ENCODE results near the gene MYBPC3. TPM values are rescaled to one million over a fixed set of nuclear protein-coding genes. Genes with fewer than 3 reads are reported as not detected.

Gene MYBPC3
- not detected in 2 replicates for total RNA-seq

DNA sequence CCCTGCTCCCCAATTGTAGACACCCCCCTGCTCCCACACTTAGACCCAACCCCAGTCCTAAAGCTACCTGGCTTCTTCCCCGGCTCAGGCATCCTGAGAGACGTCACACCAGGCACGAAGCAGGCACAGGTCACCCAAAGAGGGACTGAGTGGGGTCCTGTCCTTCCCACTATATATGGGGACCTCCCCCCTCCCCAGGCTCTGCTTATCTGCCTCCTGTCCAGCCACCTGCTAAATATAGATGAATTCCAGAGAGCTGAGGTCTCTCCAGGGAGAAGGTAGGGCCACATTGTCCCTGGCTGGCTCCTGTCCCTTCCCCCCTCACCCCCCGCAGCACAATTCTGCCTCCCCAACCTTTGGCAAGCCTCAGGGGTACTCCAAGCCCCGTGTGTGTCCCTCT is at the start of gene MYBPC3:
TSS of gene MYBPC3 (minus strand) at position 147 of the 400 bp plus-strand sequence. CDS start at position 92, 55 bp downstream.

DNA sequence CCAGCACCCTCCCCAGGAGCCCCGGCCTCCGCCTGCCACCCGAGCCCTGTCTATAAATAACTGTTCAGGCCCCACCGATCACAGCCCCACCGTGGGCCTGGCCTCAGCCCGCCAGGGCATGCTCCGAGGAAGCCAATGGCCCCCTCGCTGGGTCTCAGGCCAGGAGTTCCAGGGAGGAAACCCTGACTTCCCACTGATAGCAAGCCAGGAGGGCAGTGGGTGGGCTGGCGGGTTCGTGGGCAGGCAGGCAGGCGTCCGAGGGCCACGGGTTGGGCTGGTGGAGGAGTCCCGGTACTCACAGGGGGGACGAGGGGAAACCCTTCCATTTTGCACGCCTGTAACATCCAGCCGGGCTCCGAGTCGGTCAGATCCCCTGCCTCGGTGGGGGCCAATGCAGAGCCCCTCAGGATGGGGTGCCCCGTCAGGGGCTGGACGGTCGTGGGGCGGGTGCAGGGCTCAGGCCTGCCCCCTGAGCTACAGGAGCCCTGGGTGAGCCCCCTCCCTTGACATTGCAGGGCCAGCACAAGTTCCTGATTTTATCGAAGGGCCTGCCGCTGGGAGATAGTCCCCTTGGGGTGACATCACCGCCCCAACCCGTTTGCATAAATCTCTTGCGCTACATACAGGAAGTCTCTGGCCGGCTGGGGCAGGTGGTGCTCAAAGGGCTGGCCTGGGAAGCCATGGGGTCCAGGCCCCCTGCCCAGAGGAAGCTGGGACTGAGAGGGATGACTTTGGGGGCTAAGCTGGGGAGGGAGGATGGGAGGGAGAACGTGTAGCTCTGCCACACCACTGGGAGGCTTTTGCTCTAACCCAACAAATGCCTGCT is 25.7 kb upstream of the MYBPC3 start, which contains the start of gene SPI1:
TSS of gene SPI1 (minus strand) at position 538 of the 826 bp plus-strand sequence. CDS start at position 344, 194 bp downstream.

Small RNA genes lying within 50 kb of the gene (small RNA-seq; reads per million reads assigned to genes)
- not detected for gene MIR4487

Other genes starting within 250 kb of the MYBPC3 start
- gene ARFGAP2, start 175.8 kb downstream of the MYBPC3 start, total RNA-seq = 127 and 189 TPM in 2 replicates
- gene PACSIN3, start 166.3 kb downstream of the MYBPC3 start, total RNA-seq = 11.2 and 26.1 TPM in 2 replicates
- 76.8 and 88.3 TPM in 2 replicates for gene DDB2, start 137.7 kb downstream of the MYBPC3 start, total RNA-seq
- gene ACP2, start 103.9 kb downstream of the MYBPC3 start, total RNA-seq = 34.6 and 43.1 TPM in 2 replicates
- gene NR1H3, start 94.7 kb downstream of the MYBPC3 start, total RNA-seq = 3.7 and 7.8 TPM in 2 replicates
- 22.8 and 26.8 TPM in 2 replicates for gene MADD, start 82.6 kb downstream of the MYBPC3 start, total RNA-seq
- gene SPI1, start 25.8 kb upstream of the MYBPC3 start, total RNA-seq = under 0.01 TPM in 1 of 2 replicates, not detected in the other
- gene SLC39A13, start 55.9 kb upstream of the MYBPC3 start, total RNA-seq = 63.6 and 80.4 TPM in 2 replicates
- gene PSMC3, start 73.7 kb upstream of the MYBPC3 start, total RNA-seq = 160 and 189 TPM in 2 replicates
- 0.29 and 0.33 TPM in 2 replicates for gene RAPSN, start 96.4 kb upstream of the MYBPC3 start, total RNA-seq
- 118 and 119 TPM in 2 replicates for gene CELF1, start 200.4 kb upstream of the MYBPC3 start, total RNA-seq
- 60.3 and 73.8 TPM in 2 replicates for gene PTPMT1, start 212.9 kb upstream of the MYBPC3 start, total RNA-seq
- gene KBTBD4, start 226.3 kb upstream of the MYBPC3 start, total RNA-seq = 27.4 and 29.6 TPM in 2 replicates
- gene NDUFS3, start 226.4 kb upstream of the MYBPC3 start, total RNA-seq = 54.5 and 63.2 TPM in 2 replicates
- not detected in 2 replicates for gene FAM180B, start 234.0 kb upstream of the MYBPC3 start, total RNA-seq
- gene C1QTNF4, start 241.7 kb upstream of the MYBPC3 start, total RNA-seq = 0.10 and 0.33 TPM in 2 replicates